GM12878 (cell line): ENCODE results near the gene ATG3. TPM values are rescaled to one million over a fixed set of nuclear protein-coding genes. Genes with fewer than 3 reads are reported as not detected.

Experiments used
- EED ChIP-seq: sonication (generic); IDR thresholded peaks from 2 replicates; pipeline ENCODE4 v1.6.1; 2016; ENCODE audit warnings: antibody characterized with exemption, low read depth
- FOS ChIP-seq: IDR thresholded peaks from 3 replicates; pipeline ENCODE4 v1.6.1; 2011; ENCODE audit warnings: borderline replicate concordance; ENCODE audit not compliant: insufficient read length; ENCODE audit errors: extremely low read depth
- MTA3 ChIP-seq: IDR thresholded peaks from 2 replicates; pipeline ENCODE4 v1.6.1; 2012; ENCODE audit warnings: low read length, inconsistent platforms, borderline replicate concordance
- NRF1 ChIP-seq: conservative IDR thresholded peaks from 2 replicates; pipeline ENCODE4 v1.6.1; 2011; ENCODE audit warnings: mild to moderate bottlenecking, low read depth, low read length, improper control_type of control experiment
- PML ChIP-seq: IDR thresholded peaks from 2 replicates; pipeline ENCODE4 v1.6.1; 2012; ENCODE audit warnings: low read length, inconsistent platforms
- SREBF1 ChIP-seq: IDR thresholded peaks from 2 replicates; pipeline ENCODE4 v1.6.1; 2012; ENCODE audit warnings: mild to moderate bottlenecking, low read length
- STAT3 ChIP-seq: IDR thresholded peaks from 2 replicates; pipeline ENCODE4 v1.6.1; 2011; ENCODE audit warnings: low read depth, low read length, improper control_type of control experiment
- polyA plus RNA-seq, 11 experiments: library from polyadenylated mRNA; depleted of rRNA in 4 of 11; unstranded in 6 of 11; stranded (reverse) in 5 of 11; fragments of >200 nt; fragmentation: Nextera tagmentation in 4 of 11; fragmentation: Illumina TruSeq in 1 of 11; extraction: Ambion mirVana in 4 of 11; extraction: Trizol in 1 of 11; gene quantifications; 1 replicate in 1 of 11; 2 replicates in 10 of 11; pipeline versions ENCODE4 v1.2.1 to v1.2.3, GENCODE V29; 2011 to 2016; ENCODE audit warnings: inconsistent platforms in 2 of 11, missing spikeins in 2 of 11, low read depth in 1 of 11
- total RNA-seq, 4 experiments: library from RNA; depleted of rRNA in 3 of 4; stranded (reverse); fragments of >200 nt in 3 of 4; fragmentation: Illumina TruSeq in 1 of 4; extraction: Trizol in 1 of 4; gene quantifications; 2 replicates each; pipeline versions ENCODE4 v1.2.1 to v1.2.3, GENCODE V29; 2013 to 2021
- TF ChIP-seq, protein P1 (sequence below): fragments of 150-350 bp; IDR thresholded peaks from 2 replicates; pipeline ENCODE4 v1.6.1; 2016; ENCODE audit warnings: low read depth, low read length
- TF ChIP-seq, protein P2 (sequence below): fragments of 450-650 bp; IDR thresholded peaks from 2 replicates; pipeline ENCODE4 v1.6.1; 2016; ENCODE audit warnings: mild to moderate bottlenecking
- TF ChIP-seq, protein P3 (sequence below): fragments of 450-650 bp; conservative IDR thresholded peaks from 2 replicates; pipeline ENCODE4 v1.6.1; 2017; ENCODE audit warnings: mild to moderate bottlenecking, moderate library complexity
- TF ChIP-seq, protein P4 (sequence below): fragments of 450-650 bp; IDR thresholded peaks from 2 replicates; pipeline ENCODE4 v1.6.1; 2014; ENCODE audit warnings: mild to moderate bottlenecking

Gene ATG3
- total and polyA plus RNA-seq, 10 of the 15 experiments (the other 5 are each of a cell fraction or from before 2014, with no cell fraction given) = 49.8 to 97.0 (median 63.6) TPM

DNA sequence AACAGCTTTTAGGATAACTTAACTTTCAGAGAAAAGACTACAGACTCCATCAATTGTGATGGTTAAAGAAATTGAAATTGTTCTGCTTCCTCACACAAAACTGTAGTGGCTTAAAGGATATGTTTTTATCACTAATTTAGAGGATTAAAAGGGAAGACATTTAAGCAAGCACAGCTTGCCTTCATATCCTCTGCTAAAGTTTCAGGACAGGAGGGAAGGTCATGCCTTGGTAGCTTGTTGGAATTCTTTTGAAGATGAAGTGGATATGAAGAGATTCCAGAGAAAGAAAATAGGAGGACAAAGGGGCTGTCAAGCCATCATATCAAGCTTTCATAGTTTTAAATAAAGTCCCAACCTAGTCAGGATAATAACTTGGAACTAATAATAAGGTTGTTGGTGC, 46.1 kb upstream of the ATG3 start (continued):
- TF ChIP-seq, protein P1, sequence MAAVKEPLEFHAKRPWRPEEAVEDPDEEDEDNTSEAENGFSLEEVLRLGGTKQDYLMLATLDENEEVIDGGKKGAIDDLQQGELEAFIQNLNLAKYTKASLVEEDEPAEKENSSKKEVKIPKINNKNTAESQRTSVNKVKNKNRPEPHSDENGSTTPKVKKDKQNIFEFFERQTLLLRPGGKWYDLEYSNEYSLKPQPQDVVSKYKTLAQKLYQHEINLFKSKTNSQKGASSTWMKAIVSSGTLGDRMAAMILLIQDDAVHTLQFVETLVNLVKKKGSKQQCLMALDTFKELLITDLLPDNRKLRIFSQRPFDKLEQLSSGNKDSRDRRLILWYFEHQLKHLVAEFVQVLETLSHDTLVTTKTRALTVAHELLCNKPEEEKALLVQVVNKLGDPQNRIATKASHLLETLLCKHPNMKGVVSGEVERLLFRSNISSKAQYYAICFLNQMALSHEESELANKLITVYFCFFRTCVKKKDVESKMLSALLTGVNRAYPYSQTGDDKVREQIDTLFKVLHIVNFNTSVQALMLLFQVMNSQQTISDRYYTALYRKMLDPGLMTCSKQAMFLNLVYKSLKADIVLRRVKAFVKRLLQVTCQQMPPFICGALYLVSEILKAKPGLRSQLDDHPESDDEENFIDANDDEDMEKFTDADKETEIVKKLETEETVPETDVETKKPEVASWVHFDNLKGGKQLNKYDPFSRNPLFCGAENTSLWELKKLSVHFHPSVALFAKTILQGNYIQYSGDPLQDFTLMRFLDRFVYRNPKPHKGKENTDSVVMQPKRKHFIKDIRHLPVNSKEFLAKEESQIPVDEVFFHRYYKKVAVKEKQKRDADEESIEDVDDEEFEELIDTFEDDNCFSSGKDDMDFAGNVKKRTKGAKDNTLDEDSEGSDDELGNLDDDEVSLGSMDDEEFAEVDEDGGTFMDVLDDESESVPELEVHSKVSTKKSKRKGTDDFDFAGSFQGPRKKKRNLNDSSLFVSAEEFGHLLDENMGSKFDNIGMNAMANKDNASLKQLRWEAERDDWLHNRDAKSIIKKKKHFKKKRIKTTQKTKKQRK = no peak
- TF ChIP-seq, protein P2, sequence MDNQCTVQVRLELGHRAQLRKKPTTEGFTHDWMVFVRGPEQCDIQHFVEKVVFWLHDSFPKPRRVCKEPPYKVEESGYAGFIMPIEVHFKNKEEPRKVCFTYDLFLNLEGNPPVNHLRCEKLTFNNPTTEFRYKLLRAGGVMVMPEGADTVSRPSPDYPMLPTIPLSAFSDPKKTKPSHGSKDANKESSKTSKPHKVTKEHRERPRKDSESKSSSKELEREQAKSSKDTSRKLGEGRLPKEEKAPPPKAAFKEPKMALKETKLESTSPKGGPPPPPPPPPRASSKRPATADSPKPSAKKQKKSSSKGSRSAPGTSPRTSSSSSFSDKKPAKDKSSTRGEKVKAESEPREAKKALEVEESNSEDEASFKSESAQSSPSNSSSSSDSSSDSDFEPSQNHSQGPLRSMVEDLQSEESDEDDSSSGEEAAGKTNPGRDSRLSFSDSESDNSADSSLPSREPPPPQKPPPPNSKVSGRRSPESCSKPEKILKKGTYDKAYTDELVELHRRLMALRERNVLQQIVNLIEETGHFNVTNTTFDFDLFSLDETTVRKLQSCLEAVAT = no peak
- TF ChIP-seq MTA3 (no peak), SREBF1 (no peak), STAT3 (no peak), FOS (no peak), PML (no peak), NRF1 (no peak), EED (no peak)
- TF ChIP-seq, protein P3, sequence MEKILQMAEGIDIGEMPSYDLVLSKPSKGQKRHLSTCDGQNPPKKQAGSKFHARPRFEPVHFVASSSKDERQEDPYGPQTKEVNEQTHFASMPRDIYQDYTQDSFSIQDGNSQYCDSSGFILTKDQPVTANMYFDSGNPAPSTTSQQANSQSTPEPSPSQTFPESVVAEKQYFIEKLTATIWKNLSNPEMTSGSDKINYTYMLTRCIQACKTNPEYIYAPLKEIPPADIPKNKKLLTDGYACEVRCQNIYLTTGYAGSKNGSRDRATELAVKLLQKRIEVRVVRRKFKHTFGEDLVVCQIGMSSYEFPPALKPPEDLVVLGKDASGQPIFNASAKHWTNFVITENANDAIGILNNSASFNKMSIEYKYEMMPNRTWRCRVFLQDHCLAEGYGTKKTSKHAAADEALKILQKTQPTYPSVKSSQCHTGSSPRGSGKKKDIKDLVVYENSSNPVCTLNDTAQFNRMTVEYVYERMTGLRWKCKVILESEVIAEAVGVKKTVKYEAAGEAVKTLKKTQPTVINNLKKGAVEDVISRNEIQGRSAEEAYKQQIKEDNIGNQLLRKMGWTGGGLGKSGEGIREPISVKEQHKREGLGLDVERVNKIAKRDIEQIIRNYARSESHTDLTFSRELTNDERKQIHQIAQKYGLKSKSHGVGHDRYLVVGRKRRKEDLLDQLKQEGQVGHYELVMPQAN = no peak
- TF ChIP-seq, protein P4, sequence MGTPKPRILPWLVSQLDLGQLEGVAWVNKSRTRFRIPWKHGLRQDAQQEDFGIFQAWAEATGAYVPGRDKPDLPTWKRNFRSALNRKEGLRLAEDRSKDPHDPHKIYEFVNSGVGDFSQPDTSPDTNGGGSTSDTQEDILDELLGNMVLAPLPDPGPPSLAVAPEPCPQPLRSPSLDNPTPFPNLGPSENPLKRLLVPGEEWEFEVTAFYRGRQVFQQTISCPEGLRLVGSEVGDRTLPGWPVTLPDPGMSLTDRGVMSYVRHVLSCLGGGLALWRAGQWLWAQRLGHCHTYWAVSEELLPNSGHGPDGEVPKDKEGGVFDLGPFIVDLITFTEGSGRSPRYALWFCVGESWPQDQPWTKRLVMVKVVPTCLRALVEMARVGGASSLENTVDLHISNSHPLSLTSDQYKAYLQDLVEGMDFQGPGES = no peak
- TF ChIP-seq, all 136 proteins: peak for 0
